Activated CD4-positive, alpha-beta T cell treated with anti-CD3 and anti-CD28 coated beads for 4 hours (primary cell): ENCODE data around the gene ZEB2.

Experiments
- DNase-seq, 2 donors: peaks; one replicate each; pipeline ENCODE4 v3.0.0-alpha.2; 2020

ZEB2 gene

GRCh38 chr2:144526831-144527230 is 6.9 kb upstream of the ZEB2 start:
- no peak for DNase-seq

DNA sequence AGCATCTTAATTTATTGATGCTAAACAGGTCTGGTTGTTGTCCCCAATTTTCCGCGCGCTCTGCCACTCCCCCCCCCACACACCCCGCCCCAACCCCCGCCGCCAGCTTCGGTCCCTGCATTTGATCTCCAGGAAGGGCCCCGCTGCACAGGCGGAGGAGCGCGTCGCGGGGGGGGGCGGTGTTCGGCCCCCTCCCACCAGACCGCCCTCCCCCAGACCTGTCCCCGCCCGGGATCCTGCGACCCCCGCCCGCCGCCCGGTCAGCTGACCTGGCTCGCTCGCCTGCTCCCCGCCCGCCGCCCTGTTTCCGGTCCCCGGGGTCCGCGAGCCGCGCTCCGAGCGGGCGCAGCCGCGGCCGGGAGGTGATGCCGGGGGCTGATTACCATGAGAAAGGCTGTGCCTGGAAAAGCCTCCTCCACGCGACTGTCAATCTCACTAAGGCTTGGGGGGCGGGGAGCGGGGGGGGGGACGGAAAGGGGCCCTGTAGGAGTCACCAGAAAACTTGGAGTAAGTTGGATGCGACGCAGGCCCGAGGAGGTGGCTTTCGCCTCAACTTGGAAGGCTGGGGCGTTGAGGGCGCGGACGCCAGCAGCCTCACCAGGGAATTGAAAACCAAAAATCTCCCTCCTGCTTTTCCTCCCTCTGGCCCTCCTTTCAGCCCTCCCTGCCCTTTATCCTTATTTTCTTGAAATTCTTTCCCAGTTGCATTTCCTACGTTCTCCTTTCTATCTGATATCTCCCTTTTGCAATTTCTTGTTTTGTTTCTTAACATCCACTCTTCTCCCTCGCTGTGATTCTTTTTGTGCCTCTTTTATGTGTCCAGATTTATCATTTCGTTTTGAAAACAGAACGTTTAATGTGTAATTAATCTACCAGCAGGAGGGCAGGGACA is 4.4 kb upstream of the ZEB2 start:
- no peak for DNase-seq

- DNase-seq, result no peak
Measured at GRCh38 chr2:144523596-144524117, 3.7 kb upstream of the ZEB2 start.

DNA sequence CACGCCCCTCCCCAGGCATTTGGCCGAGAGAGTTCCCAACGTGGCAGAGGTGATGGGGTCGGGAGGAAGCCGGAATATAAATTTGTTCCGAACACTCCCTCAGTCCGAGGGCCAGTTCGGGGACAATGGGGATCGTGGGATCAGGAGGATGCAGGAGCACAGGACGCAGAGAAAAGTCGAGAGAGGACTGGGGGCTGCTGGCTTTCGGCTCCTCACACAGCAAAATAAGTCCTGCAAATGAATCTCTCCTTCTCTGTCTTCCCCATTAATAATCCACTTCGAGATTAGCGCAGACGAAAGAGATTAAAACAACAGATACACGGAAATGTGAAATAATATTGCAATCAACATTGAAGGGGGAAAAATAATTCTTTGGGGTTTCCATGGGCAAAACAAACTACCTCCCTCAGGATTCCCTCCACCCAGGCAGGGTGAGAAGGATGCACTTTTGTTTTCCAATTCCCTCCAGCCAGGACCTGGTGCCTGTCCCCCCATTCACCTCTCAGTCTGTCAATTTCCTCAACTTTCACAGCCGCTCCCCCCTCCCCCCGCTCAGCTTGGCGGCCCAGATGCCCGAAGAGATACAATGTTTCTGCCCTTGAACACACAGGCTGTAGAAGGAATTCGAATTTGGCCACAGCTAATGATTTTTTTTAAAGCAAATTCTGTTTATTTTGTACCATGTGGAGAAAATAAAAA is 3.1 kb upstream of the ZEB2 start:
- DNase-seq, result no peak

- no peak for DNase-seq
Measured at GRCh38 chr2:144522176-144522896, 2.4 kb upstream of the ZEB2 start.

- no peak for DNase-seq
Measured at GRCh38 chr2:144521686-144522085, 1.8 kb upstream of the ZEB2 start.

DNA sequence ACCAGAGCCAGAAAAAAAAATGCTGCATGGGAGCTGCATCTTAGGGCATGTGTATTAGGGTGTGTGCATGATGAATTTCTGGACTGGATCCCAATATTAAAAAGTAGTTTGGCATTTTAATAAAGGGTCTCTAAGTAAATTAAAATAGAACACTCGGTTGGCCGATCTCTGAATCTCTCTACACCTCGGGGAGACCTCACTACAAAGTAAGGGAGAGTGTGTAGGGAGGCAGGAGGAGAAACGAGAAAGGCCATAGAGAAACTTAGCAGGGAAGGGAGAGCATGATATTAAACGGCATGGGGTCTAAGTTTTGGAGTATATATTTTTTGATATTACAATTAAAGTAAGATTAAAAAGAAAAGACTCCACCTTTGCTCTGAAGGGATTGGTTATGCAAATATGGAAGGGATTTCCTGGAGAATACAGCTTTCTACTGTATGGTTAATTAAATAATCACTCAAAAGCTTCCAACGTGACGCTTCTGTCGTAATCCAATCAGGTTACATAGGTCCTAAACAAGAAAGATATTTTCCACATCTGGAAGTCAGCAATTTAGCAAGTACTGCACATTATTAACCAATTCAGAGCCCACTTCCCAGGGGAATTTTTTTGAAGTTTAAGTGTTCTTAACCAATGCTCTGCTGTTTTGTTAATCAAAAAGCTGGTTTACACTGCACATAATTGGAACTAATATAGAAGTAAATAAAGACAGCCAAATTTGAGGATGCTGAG is 1.0 kb upstream of the ZEB2 start:
- no peak for DNase-seq

- DNase-seq, result no peak
Measured at GRCh38 chr2:144519597-144519933, 354 bp downstream of the ZEB2 start.

GRCh38 chr2:144518748-144519596 is 947 bp downstream of the ZEB2 start:
- DNase-seq, result no peak

DNA sequence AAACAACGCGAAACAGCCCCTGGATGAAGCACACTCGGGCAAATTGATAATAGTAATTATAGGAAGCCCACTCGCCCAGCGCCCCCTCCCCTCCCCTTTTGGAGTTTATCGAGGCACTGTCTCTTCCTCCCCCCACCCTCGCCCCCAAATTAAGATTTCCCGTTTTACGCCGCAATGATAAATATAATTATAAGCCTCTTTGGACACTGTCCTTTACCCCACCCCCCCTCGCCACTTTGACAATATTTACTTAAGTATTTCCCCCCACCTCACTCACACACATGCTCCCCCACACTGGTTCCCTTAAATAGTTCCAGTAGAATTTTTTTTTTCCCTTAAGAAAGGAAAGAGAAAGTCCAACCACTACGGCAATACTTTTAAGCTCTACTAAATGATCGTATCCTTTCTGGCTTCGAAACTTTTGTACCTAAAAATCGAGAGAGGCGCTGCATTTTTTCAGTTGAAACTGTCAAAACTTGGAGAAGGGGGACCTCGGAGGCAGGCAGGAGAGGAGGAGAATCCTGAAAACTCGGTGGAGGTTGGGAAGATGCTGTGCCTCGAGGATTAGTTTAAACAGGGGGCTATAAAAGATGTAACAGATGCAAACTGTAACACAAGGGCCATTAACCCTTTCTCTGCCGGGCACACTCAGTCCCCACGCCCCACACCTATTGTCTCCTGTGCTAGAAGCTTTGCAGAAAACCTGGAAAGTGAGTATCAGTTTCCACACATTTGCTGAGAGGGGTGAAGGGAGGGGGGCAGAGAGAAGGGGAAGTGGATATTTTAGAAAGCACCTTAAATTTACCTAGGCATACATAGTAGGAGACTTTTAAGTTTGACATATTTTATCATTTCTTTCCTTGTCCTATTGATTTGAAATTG is 1.8 kb downstream of the ZEB2 start:
- no peak for DNase-seq

DNA sequence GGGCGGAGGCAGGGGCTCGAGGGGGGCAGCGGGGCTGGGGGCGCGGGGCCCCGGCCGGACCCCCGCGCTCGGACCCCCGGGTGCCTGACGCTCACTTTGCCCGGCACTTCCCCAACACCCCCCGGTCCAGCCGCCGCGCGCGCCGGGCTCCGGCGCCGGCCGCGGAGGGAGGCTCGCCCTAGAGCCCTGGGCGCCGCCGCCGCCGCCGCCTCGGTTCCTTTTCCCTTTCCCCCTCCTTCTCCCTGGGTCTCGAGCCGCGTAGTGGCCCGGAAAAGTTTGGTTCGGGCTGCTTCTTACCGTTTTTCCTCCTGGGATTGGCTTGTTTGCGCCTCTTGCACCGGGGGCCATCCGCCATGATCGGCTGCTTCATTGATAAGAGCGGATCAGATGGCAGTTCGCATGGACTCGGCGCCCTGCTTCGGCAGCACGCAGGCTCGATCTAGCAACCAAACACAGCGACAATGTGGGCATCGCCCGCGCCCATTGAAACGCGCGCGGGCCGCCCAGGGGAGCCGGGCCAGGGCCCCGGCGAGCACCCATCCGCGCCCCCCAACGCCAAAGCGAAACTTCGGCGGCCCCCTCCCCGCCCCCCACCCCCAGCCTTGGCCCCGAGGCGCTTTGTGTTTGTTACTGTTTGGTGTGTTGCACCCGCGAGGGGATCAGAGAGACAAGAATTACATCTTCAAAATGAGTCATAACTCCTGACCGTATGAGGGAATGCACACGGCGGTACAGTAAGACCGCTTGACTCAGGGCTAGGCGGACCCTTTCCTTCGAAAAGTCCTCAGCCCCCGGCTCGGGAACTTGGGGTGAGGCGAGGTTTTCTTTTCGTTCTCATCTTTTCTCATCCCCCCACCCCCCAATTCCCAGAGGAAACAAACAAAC is 2.7 kb downstream of the ZEB2 start:
- DNase-seq, result peak; percentile 39 to 45

GRCh38 chr2:144516411-144516980 is 3.4 kb downstream of the ZEB2 start:
- DNase-seq, result no peak

GRCh38 chr2:144515696-144516410 is 4.1 kb downstream of the ZEB2 start:
- no peak for DNase-seq

DNA sequence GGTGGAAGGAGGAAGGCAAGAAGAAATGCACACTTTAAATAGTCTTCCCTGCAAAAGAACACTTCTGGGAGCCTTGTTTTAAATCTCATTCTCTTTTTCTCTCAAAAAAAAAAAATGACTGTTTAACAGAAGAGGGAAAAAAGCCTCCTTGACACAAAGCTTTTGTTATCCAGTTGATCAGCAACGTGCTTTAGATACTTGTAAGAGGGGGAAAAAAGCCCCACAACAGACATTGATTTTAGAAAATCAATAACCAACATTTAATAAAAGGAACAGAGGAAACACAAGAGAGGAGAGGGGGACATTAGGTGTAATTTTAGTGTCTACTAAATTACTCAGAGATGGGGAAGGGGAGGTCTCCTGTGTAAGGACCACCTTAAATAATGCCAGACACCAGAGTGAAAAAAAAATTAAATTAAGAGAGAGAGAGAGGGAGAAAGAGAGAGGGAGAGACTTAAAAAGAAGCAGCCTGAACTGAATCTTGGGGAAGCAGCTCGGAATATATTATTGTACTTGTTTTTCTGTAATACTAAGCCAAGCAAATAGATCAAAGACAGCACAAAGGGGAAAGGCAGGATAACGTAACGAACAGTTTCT is 4.7 kb downstream of the ZEB2 start:
- DNase-seq, result no peak

GRCh38 chr2:144514616-144515091 is 5.3 kb downstream of the ZEB2 start:
- DNase-seq, result no peak

DNA sequence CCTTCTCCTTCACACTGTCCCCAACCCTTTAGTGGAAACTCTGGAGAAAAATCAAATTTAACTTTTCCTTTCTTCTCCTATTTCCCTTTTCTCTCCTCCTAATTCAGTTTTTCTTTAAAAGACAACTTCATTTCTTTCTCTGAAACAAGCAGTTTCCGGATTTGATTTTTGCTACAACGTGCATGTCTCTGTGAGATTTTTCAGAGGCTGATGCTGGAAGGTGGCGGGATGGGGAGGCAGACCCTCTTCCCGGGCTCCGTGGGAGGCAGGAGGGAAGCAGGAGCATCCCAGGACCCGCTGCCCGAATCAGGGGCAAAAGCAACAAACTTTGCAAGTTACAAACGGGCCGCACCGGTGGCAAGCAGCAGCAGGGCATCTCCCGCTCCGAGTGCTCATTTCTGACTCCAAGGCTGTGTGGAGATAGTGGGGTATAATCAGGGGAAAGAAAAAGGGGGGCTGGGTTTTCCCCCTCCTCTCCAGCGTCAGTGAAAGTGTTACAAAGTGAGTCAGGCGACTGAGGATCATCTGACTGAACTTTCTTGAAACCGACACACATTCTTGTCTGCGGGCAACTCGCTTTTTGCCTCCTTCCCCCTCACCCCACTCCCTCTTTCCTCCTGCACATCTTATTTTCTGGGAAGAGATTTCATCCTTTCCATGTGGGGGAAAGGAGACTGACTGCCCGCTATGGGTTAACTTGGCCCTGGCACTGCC is 6.4 kb downstream of the ZEB2 start:
- no peak for DNase-seq

DNA sequence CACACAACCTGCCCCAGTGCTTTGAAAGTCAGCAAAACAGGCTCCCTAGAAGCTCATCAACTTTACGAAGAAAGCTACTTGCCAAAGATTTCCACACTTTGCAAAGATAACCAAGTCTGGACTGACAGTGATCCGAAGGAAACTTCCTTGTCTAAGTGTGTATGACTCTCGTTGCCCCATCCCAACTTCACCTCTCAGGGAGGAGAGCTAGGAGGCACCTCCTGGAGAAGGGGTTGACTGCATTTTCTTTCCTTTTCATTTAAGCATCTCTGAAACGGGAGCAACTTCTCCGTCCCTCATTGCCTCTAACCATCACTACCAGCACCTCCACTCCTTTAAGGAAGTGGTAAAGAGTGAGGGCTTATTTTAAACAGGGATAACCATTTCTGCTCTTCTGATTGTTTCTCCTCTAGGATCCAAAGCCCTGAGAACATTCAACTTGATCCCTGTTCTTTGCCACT is 7.0 kb downstream of the ZEB2 start:
- DNase-seq, result no peak
